Kidney capillary endothelial cell (primary cell): ENCODE data around the gene MYO5C.
"Not testable (repeated sequence)": the region's sequence is repeated elsewhere in the genome, so short reads cannot be mapped to it uniquely, and the experiment has no call there.

Experiments used
- DNase-seq: peaks from one replicate; pipeline ENCODE4 v3.0.0-alpha.2; 2018; ENCODE audit warnings: low spot score

The MYO5C gene

DNA sequence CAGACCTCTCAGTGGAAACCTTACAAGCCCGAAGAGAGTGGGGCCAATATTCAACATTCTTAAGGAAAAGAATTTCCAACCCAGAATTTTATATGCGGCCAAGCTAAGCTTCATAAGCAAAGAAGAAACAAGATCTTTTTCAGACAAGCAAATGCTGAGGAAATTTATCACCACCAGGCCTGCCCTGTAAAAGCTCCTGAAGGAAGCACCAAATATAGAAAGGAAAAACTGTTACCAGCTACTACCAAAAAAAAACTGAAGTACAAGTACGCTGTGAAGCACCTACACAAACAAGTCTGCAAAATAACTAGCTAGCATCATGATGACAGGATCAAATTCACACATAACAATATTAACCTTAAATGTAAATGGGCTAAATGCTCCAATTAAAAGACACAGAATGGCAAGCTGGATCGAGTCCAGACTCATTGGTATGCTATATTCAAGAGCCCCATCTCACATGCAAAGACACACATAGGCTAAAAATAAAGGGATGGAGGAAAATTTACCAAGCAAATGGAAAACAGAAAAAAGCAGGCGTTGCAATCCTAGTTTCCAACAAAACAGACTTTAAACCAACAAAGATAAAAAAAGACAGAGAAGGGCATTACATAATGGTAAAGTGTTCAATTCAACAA lies 130.0 kb downstream of the MYO5C start:
- not testable (repeated sequence) for DNase-seq

- DNase-seq: no peak
These were observed 130.9 kb downstream of the MYO5C start for GRCh38 chr15:52164631-52165265.

DNA sequence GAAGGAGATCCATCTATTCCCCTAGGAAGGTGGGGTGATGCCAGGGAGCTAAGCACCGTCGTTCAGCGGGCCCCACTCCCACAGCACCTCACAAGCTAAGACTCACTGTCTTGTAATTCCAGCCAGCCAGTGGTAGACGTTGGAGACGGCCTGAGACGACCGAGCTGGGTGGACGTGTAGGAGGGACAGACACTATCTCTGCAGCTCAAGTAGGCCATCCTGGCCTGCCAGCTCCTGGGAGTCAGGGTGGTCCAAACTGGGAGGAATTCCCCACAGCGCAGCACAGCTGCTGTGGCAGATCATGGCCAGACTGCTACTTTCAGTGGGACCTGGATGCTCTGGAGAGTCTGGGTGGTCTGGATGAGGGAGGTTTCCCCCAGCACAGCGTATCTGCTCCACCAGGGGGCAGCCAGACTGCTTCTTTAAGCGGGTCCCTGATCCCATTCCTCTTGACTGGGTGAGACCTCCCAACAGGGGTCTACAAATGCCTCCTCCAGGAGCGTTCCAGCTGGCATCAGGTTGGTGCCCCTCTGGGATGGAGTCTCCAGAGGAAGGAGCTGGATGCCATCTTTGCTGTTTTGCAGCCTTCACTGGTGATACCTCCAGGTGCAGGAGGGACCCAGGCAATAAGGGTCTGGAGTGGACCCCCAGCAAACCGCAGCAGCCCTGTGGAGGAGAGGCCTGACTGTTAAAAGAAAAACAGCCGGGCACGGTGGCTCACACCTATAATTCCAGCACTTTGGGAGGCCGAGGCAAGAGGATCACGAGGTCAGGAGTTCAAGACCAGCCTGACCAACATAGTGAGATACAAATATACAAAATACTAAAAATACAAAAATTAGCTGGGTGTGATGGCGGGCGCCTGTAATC lies 132.0 kb downstream of the MYO5C start:
- DNase-seq: no peak

DNA sequence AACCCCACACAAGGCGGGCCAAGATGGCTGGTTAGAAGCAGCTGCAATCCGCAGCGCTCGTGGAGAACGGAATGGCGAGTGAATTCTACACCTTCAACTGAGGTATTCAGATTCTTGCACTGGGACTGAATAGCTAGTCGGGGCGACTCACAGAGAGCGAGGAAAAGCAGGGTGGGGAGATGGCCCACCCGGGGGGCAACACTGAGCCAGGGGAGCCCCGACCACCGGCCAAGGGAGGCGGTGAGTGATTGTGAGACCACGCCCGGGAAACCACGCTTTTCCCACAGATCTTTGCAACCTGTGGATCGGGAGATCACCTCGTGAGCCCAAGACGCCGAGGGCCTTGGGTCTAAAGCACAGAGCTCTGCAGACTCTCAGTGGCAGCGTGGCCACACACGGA lies 132.7 kb downstream of the MYO5C start:
- no peak for DNase-seq

DNA sequence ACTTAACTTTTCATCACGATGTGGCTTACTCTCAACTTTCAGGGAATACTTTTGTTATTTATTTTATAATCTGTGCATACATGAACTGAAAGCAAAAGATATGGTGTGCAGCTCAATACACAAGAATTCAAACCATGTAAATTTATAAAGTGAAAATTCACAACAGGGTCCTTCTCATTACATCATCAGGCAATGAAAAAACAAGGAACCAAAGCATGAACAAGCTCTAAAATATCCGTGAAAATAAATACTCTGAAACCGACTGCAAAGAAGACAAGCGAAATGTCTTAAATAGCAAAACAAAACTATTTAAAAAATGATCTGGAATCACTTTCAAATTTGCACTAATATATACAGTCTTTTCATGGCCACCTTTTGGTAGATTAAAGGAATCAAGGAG lies 133.3 kb downstream of the MYO5C start:
- DNase-seq: no peak

DNA sequence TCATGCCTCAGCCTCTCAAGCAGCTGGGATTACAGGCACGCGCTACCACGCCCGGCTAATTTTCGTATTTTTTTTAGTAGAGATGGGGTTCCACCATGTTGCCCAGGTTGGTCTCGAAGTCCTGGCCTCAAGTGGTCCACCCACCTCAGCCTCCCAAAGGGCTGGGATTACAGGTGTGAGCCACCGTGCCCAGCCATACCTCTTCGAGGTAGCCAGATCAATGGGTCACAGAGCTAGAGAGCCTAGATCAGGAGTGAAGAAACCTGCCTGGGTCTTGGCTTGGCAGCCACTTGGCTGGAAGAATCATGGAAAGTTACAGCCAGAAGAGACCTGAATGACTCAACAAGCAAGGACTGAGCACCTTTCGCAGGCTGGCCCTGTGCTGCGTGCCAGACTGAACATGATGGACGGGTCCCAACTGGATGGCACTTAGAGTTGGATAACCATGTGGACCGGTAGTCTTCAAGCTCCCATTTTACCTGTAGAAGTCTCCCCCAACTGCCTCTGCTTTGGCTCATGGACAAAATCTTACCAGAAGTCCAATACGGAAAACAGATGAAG lies 134.1 kb downstream of the MYO5C start:
- DNase-seq: no peak

- no peak for DNase-seq
These were observed 136.0 kb downstream of the MYO5C start for GRCh38 chr15:52159645-52160044.

DNA sequence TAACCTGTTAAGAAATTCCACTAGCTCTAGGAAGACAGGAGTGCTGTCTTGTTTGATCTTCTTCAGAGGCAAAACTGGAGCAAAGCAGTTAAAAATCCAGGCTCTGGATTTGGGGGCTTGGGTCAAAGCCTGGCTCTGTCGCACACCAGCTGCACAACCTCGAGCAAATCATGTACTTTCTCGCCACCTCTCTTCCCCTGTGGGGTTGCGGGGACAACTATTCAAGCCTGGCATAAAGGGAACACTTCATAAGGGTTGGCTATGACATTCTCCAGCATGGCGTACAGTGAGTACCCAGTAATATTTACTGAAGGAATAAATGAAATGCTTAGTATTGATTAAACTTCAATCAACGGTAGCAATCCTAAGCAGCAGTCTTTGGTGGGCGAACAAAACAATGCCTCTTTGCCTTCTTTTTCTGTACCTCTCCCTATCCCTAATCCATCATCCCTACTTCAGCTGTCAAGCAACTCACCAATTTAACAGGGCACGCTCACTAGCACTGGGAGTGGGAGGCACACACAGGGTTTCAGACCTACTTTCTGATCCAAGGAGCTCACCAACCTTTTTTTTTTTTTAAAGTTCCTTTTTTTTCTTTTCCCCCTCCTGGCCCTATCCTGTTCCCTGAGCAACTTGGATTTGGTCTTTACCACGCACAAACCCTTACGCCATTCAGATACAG lies 137.4 kb downstream of the MYO5C start:
- no peak for DNase-seq

GRCh38 chr15:52155878-52156277 lies 139.7 kb downstream of the MYO5C start:
- no peak for DNase-seq

DNA sequence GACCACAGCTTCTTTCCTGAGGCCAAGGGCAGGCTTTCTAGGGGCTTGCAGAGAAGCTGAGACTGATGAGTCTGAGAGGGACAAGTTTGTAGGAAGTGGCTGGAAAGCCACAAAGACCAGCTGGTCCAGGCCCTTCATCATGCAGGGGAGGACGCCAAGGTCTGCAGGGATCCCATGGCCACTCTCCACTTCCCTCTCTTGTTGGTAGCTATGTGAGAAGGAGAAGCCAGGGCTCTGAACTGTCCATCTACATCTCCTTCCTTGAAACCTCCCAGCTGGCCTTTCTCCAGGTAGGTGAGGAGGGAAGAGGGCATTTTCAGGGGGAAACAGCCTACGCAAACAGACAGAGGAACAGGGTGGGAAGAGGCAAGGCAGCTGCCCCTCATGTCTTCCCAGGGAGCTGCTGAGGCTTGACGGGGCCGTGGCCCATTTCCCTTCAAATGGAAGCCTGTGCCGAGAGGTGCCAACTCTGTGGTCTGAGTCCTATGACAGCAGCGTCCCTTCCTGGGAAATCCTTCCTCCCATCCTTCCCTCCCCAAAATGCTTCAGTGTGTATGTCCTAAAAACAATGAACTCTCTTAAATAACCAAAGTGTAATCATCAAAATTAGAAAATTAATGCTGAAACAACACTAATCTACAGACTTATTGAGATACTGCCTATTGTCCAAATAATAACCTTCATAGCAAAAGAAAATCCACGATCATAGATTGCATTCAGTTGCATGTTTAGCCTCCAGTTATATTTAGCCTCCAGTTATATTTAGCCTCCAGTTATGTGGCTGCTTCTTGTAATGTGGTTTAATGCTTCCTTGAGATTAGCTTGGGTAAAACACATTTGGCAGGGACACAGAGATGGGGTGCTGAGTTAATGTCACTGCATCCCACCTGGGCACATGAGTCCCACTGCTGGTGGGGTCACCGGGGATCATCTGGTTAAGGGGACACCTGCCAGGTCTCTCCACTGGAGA lies 140.4 kb downstream of the MYO5C start:
- no peak for DNase-seq

DNA sequence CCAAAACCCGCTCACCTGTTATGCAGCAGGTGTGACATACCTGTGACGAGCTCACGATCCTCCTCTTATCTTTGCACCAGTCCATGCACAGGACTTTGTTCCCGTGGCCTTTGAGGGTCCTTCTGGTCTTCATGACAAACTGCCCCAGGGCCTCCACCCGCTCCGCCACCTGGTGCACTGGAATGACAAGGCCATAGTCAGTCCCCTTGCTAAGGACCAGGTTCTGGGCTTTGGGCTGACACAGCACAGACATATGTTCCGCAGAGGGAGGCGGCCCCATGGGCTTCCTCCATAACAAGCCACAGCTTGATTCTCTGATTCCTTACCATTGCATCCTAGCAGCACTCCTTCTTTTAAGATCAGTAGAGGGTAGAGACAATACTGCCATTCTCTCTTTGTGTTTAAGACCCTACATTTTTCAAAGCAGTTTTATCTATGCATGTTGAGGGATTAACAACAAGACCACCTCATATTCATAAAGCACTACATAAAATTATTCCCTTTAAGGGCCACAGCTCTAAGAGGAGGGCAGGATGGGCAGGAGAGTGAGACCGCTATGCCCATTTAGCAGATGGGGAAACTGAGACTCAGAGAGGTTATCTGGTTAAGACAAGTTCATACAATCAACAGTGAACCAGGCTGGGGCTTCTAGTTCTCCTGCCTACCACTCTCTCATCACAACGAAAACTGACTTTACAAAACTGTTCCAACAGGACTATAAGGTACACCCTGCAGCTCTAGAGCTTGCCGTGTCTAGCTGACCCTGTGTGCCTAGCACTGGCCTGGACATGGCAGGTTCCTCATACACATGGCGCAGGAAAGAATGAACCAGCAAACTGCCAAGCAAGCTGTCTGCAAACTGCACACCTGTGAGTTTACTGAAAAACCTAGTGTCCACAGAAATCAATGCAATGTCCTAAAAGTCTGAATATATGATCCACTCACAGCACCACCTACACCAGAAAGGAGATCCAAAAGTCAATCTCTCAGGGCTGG lies 141.4 kb downstream of the MYO5C start:
- no peak for DNase-seq

GRCh38 chr15:52151353-52151752 lies 144.3 kb downstream of the MYO5C start:
- DNase-seq: peak; percentile 28

GRCh38 chr15:52150871-52151270 lies 144.7 kb downstream of the MYO5C start:
- DNase-seq: no peak

- DNase-seq: no peak
These were observed 145.4 kb downstream of the MYO5C start for GRCh38 chr15:52150043-52150825.

- DNase-seq: no peak
These were observed 147.2 kb downstream of the MYO5C start for GRCh38 chr15:52148403-52148802.

- DNase-seq: no peak
These were observed 148.8 kb downstream of the MYO5C start for GRCh38 chr15:52146776-52147175.

- DNase-seq: no peak
These were observed 149.3 kb downstream of the MYO5C start for GRCh38 chr15:52146261-52146660.

GRCh38 chr15:52144656-52145178 lies 150.9 kb downstream of the MYO5C start:
- DNase-seq: peak; percentile 26

GRCh38 chr15:52143873-52144272 lies 151.7 kb downstream of the MYO5C start:
- DNase-seq: no peak
